ENCODE results near the gene KDM8. TPM values are rescaled to one million over a fixed set of nuclear protein-coding genes. Genes with fewer than 3 reads are reported as not detected.

The KDM8 gene
- 10 to 100 TPM; 11.4 to 17.9 (median 17.8) TPM for total RNA-seq
- 8.8 TPM for total RNA-seq (2013)

DNA sequence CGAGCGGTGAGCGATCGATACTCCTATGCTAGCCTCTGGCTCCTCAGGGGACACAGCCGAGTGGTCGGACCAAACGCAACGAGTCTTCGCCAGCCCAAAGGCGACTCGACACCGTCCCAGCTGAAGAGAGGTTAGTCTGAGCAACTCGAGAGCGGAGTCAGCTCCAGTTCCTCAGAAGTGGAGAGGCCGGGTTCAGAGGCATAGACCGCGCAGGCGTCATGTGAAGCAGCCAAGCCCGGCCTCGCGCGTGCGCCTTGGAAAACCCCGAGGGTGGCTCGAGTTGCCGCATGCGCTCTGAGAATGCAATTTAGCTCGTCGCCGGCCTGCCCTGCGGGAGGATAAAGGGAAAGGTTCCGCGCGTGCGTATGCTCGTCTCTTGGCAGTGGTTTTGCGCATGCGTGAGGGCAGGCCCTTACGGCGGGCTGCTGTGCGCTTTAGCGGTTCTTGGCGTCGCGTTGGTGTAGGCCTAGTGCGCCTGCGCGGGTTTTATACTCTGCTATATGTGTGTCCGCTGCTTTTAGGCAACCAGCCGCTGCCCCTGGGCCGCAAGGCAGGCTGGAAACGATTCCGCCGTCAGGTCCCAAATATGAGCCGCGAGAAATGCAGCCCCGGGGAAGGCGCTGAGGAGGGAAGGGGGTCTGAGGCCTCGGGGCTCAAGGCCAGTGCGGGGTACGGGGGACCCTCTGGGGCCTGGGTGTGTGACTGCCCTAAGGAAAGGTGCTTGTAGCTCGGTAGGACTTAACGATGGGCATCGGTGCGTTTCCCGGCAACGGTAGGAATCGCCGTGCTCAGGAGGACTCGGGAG is at the start of gene KDM8:
KDM8 (plus strand) TSS at position 20 of the 805 bp plus-strand sequence. CDS start 6,598 bp downstream, outside the sequence.
- Mint-ChIP-seq H3K4me1 (peaks cover 46 to 52% of the 10 kb centered on the region in 2 donors), H3K36me3 (no peaks in the 10 kb centered on the region), H3K27ac (peak within 1 kb of the TSS; percentile 96 to 98), H3K4me3 (peak within 1 kb of the TSS; percentile 97), H3K9me3 (no peaks in the 10 kb centered on the region), H3K27me3 (ENCODE audit: low read depth in 2 of 2) (no peaks in the 10 kb centered on the region)
- Histone ChIP-seq H3K27me3 (ENCODE audit: control insufficient read depth, insufficient read depth, low read length) (no peaks in the 10 kb centered on the region), H3K4me1 (ENCODE audit: control insufficient read depth, insufficient read depth, low read length) (peaks cover 36% of the 10 kb centered on the region), H3K9me3 (ENCODE audit: control insufficient read depth, insufficient read depth, low read length) (no peaks in the 10 kb centered on the region), H3K4me3 (ENCODE audit: low read length) (peak within 1 kb of the TSS; percentile 97), H3K27ac (ENCODE audit: low read length) (peak within 1 kb of the TSS; percentile 99), H3K36me3 (ENCODE audit: control insufficient read depth, insufficient read depth, low read length) (peaks cover 2% of the 10 kb centered on the region)
- WGBS (ENCODE audit: insufficient coverage), result under 1% methylated on average over 70 of the region's 70 CpGs
- ATAC-seq, result peak; percentile 80 to 92 (median 86)
- TF ChIP-seq, protein P1, sequence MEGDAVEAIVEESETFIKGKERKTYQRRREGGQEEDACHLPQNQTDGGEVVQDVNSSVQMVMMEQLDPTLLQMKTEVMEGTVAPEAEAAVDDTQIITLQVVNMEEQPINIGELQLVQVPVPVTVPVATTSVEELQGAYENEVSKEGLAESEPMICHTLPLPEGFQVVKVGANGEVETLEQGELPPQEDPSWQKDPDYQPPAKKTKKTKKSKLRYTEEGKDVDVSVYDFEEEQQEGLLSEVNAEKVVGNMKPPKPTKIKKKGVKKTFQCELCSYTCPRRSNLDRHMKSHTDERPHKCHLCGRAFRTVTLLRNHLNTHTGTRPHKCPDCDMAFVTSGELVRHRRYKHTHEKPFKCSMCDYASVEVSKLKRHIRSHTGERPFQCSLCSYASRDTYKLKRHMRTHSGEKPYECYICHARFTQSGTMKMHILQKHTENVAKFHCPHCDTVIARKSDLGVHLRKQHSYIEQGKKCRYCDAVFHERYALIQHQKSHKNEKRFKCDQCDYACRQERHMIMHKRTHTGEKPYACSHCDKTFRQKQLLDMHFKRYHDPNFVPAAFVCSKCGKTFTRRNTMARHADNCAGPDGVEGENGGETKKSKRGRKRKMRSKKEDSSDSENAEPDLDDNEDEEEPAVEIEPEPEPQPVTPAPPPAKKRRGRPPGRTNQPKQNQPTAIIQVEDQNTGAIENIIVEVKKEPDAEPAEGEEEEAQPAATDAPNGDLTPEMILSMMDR (IDR thresholded peaks at IDR 0.05), result no peak
- peak; percentile 98 to 100 for DNase-seq
- intact Hi-C loops (cut with micrococcal nuclease), result loop anchor here (2.0 kb wide), 1 partner anchor 33 kb away; no protein-coding TSS in a partner anchor

DNA sequence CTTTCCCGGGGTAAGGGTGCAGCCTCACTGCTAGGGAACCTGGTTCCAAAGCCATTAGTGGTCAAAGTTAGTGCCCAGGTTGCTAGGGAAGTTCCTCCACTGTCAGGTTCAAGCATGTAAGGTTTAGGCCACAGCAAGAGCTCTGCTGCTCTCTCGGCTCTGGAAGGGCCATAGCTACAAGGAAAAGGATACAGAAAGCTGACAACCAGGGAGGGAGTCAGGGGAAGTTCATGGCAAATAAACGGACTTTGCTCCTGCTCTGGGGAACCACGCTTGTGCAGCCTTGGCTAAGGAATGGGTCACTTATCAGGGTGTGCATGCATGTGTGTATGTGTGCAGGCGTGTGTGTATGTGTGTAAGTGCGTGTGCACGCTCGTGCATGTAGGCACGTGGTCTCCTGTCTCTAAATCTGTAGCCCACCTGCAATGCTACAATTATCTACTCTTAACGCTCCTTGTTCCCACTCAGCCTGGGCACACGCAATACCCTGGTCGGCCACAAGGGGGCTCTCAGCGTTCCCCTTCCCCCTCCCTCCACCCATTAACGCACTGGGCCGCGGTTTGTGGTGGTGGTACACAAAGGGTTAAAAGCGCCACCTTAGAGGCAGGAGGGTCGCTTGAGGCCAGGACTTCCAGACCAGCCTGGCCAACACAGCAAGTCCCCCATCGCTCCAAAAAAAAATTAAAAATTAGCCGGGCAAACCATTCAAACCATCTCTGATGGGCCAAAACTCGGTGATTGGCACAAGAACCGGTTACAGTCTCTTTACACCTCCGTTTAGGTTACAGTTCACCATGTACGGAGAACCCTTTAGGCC is 48.4 kb upstream of the KDM8 start:
- H3K4me3 Mint-ChIP-seq, result no peak overlapping the region
- TF ChIP-seq, protein P1 (IDR thresholded peaks at IDR 0.05), result peak; percentile 97
- no peak overlapping the region for H3K27ac Mint-ChIP-seq

DNA sequence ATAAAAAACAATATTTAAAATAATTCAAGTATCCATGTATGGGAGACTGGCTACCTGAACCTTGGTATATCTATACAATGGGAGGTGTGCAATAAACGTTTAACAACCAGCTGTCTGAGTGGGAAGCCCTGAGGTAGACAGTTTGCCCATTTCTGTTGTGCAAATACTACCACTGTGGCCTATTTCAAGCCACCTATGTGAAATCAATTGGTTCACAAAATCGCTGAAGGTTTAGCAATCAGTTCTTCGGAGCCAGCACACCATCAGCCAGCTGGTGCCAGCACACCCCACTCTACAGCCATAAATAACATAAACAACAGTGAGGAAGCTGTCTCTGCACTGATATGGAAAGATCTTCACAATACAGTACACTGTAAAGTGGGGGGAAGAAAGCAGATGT is 46.7 kb upstream of the KDM8 start:
- no peaks in the 10 kb centered on the region for H3K27me3 ChIP-seq (ENCODE audit: control insufficient read depth, insufficient read depth, low read length)
- no peaks in the 10 kb centered on the region for H3K36me3 ChIP-seq (ENCODE audit: control insufficient read depth, insufficient read depth, low read length)
- H3K36me3 Mint-ChIP-seq, result no peaks in the 10 kb centered on the region
- intact Hi-C loops (cut with micrococcal nuclease), result no loop called here
- H3K4me3 Mint-ChIP-seq, result no peak overlapping the region
- peaks cover 8 to 10% of the 10 kb centered on the region in 2 donors for H3K4me1 Mint-ChIP-seq
- no peaks in the 10 kb centered on the region for H3K27me3 Mint-ChIP-seq (ENCODE audit: low read depth in 2 of 2)
- TF ChIP-seq, protein P1 (IDR thresholded peaks at IDR 0.05), result no peak
- WGBS (ENCODE audit: insufficient coverage), result 45% methylated on average over 3 of the region's 3 CpGs
- H3K9me3 ChIP-seq (ENCODE audit: control insufficient read depth, insufficient read depth, low read length), result no peaks in the 10 kb centered on the region
- H3K27ac ChIP-seq (ENCODE audit: low read length), result no peak overlapping the region
- ATAC-seq (no peak), DNase-seq (no peak)
- H3K4me1 ChIP-seq (ENCODE audit: control insufficient read depth, insufficient read depth, low read length), result peaks cover 7% of the 10 kb centered on the region
- H3K4me3 ChIP-seq (ENCODE audit: low read length), result no peak overlapping the region
- no peaks in the 10 kb centered on the region for H3K9me3 Mint-ChIP-seq
- no peak overlapping the region for H3K27ac Mint-ChIP-seq

More for the DNA sequence above, 48.4 kb upstream of the KDM8 start:
- Mint-ChIP-seq H3K4me1 (peaks cover 8 to 10% of the 10 kb centered on the region in 2 donors), H3K27me3 (ENCODE audit: low read depth in 2 of 2) (no peaks in the 10 kb centered on the region), H3K36me3 (no peaks in the 10 kb centered on the region), H3K9me3 (no peaks in the 10 kb centered on the region)
- DNase-seq (peak; percentile 61 to 83), ATAC-seq (peak; percentile 77 to 96 (median 86))
- no peaks in the 10 kb centered on the region for H3K9me3 ChIP-seq (ENCODE audit: control insufficient read depth, insufficient read depth, low read length)
- no peaks in the 10 kb centered on the region for H3K27me3 ChIP-seq (ENCODE audit: control insufficient read depth, insufficient read depth, low read length)
- intact Hi-C loops (cut with micrococcal nuclease), result loop anchor here (1.0 to 2.0 kb wide), 2 partner anchors 214 to 302 kb away; no protein-coding TSS in a partner anchor
- peaks cover 7% of the 10 kb centered on the region for H3K4me1 ChIP-seq (ENCODE audit: control insufficient read depth, insufficient read depth, low read length)
- no peaks in the 10 kb centered on the region for H3K36me3 ChIP-seq (ENCODE audit: control insufficient read depth, insufficient read depth, low read length)
- 25% methylated on average over 24 of the region's 24 CpGs for WGBS (ENCODE audit: insufficient coverage)
- no peak overlapping the region for H3K4me3 ChIP-seq (ENCODE audit: low read length)
- no peak overlapping the region for H3K27ac ChIP-seq (ENCODE audit: low read length)
